Fibroblast of lung (primary cell): ENCODE measurements around the gene SLC25A18. TPM values are rescaled to one million over a fixed set of nuclear protein-coding genes. Genes with fewer than 3 reads are reported as not detected.

Experiments used
- DNase-seq, 2 donors: peaks; one replicate each; pipeline versions ENCODE4 v3.0.0 to v3.0.0-alpha.2; 2010; ENCODE audit warnings: low read depth in 2 of 2
- H2AFZ ChIP-seq: 2 replicates; pipeline ENCODE4 v1.5.1; 2012; ENCODE audit warnings: low read length, control low read depth, inconsistent platforms
- H3K27ac ChIP-seq: 2 replicates; pipeline ENCODE4 v1.5.1; 2011; ENCODE audit warnings: low read length, control low read depth; ENCODE audit not compliant: insufficient read depth
- H3K27me3 ChIP-seq: 2 replicates; pipeline ENCODE4 v1.5.1; 2011; ENCODE audit warnings: mild to moderate bottlenecking, low read length; ENCODE audit not compliant: control insufficient read depth, insufficient read depth
- H3K36me3 ChIP-seq: 2 replicates; pipeline ENCODE4 v1.5.1; 2011; ENCODE audit warnings: low read length; ENCODE audit not compliant: control insufficient read depth, insufficient read depth
- H3K4me1 ChIP-seq: 2 replicates; pipeline ENCODE4 v1.5.1; 2011; ENCODE audit warnings: low read length; ENCODE audit not compliant: control insufficient read depth, insufficient read depth; ENCODE audit errors: extremely low read depth
- H3K4me2 ChIP-seq: 2 replicates; pipeline ENCODE4 v1.5.1; 2011; ENCODE audit warnings: low read length, control low read depth; ENCODE audit not compliant: insufficient read depth; ENCODE audit errors: extremely low read depth
- H3K4me3 ChIP-seq, 4 experiments: fragments of 200-600 bp in 1 of 4; sonication (generic) in 1 of 4; replicated peaks in 1 of 4; 2 replicates each; pipeline ENCODE4 v1.5.1; 2011 to 2016; ENCODE audit warnings: low read length in 4 of 4, low read depth in 3 of 4, mild to moderate bottlenecking in 3 of 4, control low read depth in 2 of 4, inconsistent platforms in 1 of 4, mixed read lengths in 1 of 4; ENCODE audit not compliant: insufficient read depth in 1 of 4; ENCODE audit errors: control extremely low read depth in 1 of 4
- H3K79me2 ChIP-seq: 2 replicates; pipeline ENCODE4 v1.5.1; 2012; ENCODE audit warnings: mild to moderate bottlenecking, low read length, inconsistent platforms; ENCODE audit not compliant: control insufficient read depth, insufficient read depth
- H3K9ac ChIP-seq: 2 replicates; pipeline ENCODE4 v1.5.1; 2011; ENCODE audit warnings: mild to moderate bottlenecking, low read length, control low read depth; ENCODE audit not compliant: insufficient read depth
- H3K9me3 ChIP-seq: 2 replicates; pipeline ENCODE4 v1.5.1; 2012; ENCODE audit warnings: low read depth, low read length; ENCODE audit not compliant: control insufficient read depth, insufficient read depth
- H4K20me1 ChIP-seq: 2 replicates; pipeline ENCODE4 v1.5.1; 2011; ENCODE audit warnings: low read length; ENCODE audit not compliant: control insufficient read depth, insufficient read depth; ENCODE audit errors: extremely low read depth
- CTCF ChIP-seq, 2 donors: IDR thresholded peaks in 1 of 2; conservative IDR thresholded peaks in 1 of 2; 1 replicate in 1 of 2; 2 replicates in 1 of 2; pipeline ENCODE4 v1.5.1; 2011 to 2012; ENCODE audit warnings: low read length in 2 of 2, control low read depth in 1 of 2, inconsistent platforms in 1 of 2, low read depth in 1 of 2, mild to moderate bottlenecking in 1 of 2
- EZH2 ChIP-seq: IDR thresholded peaks from 2 replicates; pipeline ENCODE4 v1.5.1; 2012; ENCODE audit warnings: low read length, control low read depth, mild to moderate bottlenecking; ENCODE audit errors: missing control alignments
- polyA minus RNA-seq: library from RNA; depleted of rRNA, polyadenylated mRNA; stranded (reverse); fragments of >200 nt; gene quantifications from 2 replicates; pipeline ENCODE4 v1.2.3, GENCODE V29; 2011; ENCODE audit warnings: low replicate concordance
- polyA plus RNA-seq, 2 donors: library from polyadenylated mRNA; depleted of rRNA in 1 of 2; stranded (reverse) in 1 of 2; unstranded in 1 of 2; fragments of >200 nt; gene quantifications; 2 replicates each; pipeline ENCODE4 v1.2.1, GENCODE V29; 2011 to 2012; ENCODE audit warnings: missing spikeins in 1 of 2
- total RNA-seq: library from RNA; depleted of rRNA; stranded (reverse); fragments of >200 nt; gene quantifications from 2 replicates; pipeline ENCODE4 v1.2.1, GENCODE V29; 2014

SLC25A18 gene
- under 0.01 TPM in 1 of 2 replicates, not detected in the other for total RNA-seq
- 0.26 TPM in 1 of 2 replicates, not detected in the other for polyA plus RNA-seq
- 0.30 and 0.36 TPM in 2 replicates for polyA plus RNA-seq (2012)
- polyA minus RNA-seq: not detected in 2 replicates

- Histone ChIP-seq H3K27me3 (peaks cover 2% of the 10 kb centered on the region), H2AFZ (peak within 1 kb of the TSS; percentile 10), H3K4me2 (no peak within 1 kb of the TSS), H3K27ac (no peak within 1 kb of the TSS), H3K4me1 (peaks cover 2% of the 10 kb centered on the region), H3K79me2 (no peaks in the 10 kb centered on the region), H3K9ac (no peak within 1 kb of the TSS), H3K36me3 (no peaks in the 10 kb centered on the region), H4K20me1 (no peaks in the 10 kb centered on the region), H3K9me3 (no peaks in the 10 kb centered on the region), H3K4me3 (peak within 1 kb of the TSS in 1 of 4 experiments; percentile 21)
- TF ChIP-seq EZH2 (no peak), CTCF (conservative IDR thresholded peaks at IDR 0.05 in 1 of 2, IDR thresholded peaks at IDR 0.05 in 1 of 2; ENCODE audit: low read depth in 1 of 2, low read length in 2 of 2) (no peak)
- DNase-seq: peak; percentile 30 to 55
Observed at GRCh38 chr22:17562906-17563870, at the start of gene SLC25A18. Gene SLC25A18, plus strand, starts transcription at chr22:17563498. Its CDS starts 16,447 bp downstream, at chr22:17579945.

GRCh38 chr22:17513612-17514011, 49.7 kb upstream of the SLC25A18 start:
- Histone ChIP-seq H3K4me1 (no peaks in the 10 kb centered on the region), H3K9ac (no peak overlapping the region), H2AFZ (no peak overlapping the region), H3K27me3 (no peaks in the 10 kb centered on the region), H4K20me1 (no peaks in the 10 kb centered on the region), H3K9me3 (no peaks in the 10 kb centered on the region), H3K27ac (no peak overlapping the region), H3K36me3 (no peaks in the 10 kb centered on the region), H3K4me2 (no peak overlapping the region), H3K4me3 (no peak overlapping the region), H3K79me2 (no peaks in the 10 kb centered on the region)
- TF ChIP-seq EZH2 (no peak), CTCF (conservative IDR thresholded peaks at IDR 0.05 in 1 of 2, IDR thresholded peaks at IDR 0.05 in 1 of 2; ENCODE audit: low read depth in 1 of 2, low read length in 2 of 2) (no peak)
- DNase-seq: no peak

- Histone ChIP-seq H3K79me2 (no peaks in the 10 kb centered on the region), H3K4me1 (no peaks in the 10 kb centered on the region), H3K9me3 (no peaks in the 10 kb centered on the region), H2AFZ (no peak overlapping the region), H3K4me2 (no peak overlapping the region), H3K4me3 (no peak overlapping the region), H4K20me1 (no peaks in the 10 kb centered on the region), H3K9ac (no peak overlapping the region), H3K27ac (no peak overlapping the region), H3K36me3 (no peaks in the 10 kb centered on the region), H3K27me3 (no peaks in the 10 kb centered on the region)
- no peak for TF ChIP-seq CTCF (conservative IDR thresholded peaks at IDR 0.05 in 1 of 2, IDR thresholded peaks at IDR 0.05 in 1 of 2; ENCODE audit: low read depth in 1 of 2, low read length in 2 of 2)
- no peak for TF ChIP-seq EZH2
- DNase-seq: no peak
Observed at GRCh38 chr22:17514084-17514483, 49.2 kb upstream of the SLC25A18 start.
